B cell (primary cell): Measurements from ENCODE around the gene CCDC60. TPM values are rescaled to one million over a fixed set of nuclear protein-coding genes. Genes with fewer than 3 reads are reported as not detected.

ENCODE experiments used
- ATAC-seq: fragments of 200-7000 bp; cut with Tn5 transposase; one replicate; pipeline ENCODE4 v1.10.0; 2021; ENCODE audit warnings: low read depth, mild to moderate bottlenecking, moderate number of reproducible peaks, moderate library complexity
- CTCF ChIA-PET: fragments of 350-600 bp; sonication (Branson Sonifier 250); formaldehyde crosslinking; loops from one replicate; lab custom pipeline; 2021; ENCODE audit warnings: antibody characterized with exemption, inconsistent platforms; lab: Charles Lee
- POLR2A ChIA-PET: fragments of 350-600 bp; sonication (Branson Sonifier 250); formaldehyde crosslinking; loops from one replicate; lab custom pipeline; 2021; ENCODE audit warnings: antibody characterized with exemption; lab: Charles Lee
- DNase-seq: peaks from one replicate; pipeline ENCODE4 v3.0.0; 2013
- H2AFZ ChIP-seq: 2 replicates; pipeline ENCODE4 v1.6.1; 2012; ENCODE audit warnings: mild to moderate bottlenecking, low read depth, low read length; ENCODE audit not compliant: insufficient read depth, poor library complexity, severe bottlenecking
- H3K27ac ChIP-seq, 2 donors: 1 replicate in 1 of 2; 2 replicates in 1 of 2; pipeline ENCODE4 v1.5.1; 2012 to 2013; ENCODE audit warnings: low read length in 2 of 2, mild to moderate bottlenecking in 2 of 2, moderate library complexity in 1 of 2
- H3K27me3 ChIP-seq, 4 experiments: fragments of 200-600 bp in 1 of 4; sonication (generic) in 1 of 4; replicated peaks in 1 of 4; 1 replicate in 2 of 4; 2 replicates in 2 of 4; pipeline versions ENCODE4 v1.6.1 to v1.7.0; 2013 to 2016; ENCODE audit warnings: low read length in 3 of 4, mild to moderate bottlenecking in 2 of 4, mixed read lengths in 1 of 4, moderate library complexity in 1 of 4; ENCODE audit not compliant: insufficient read depth in 4 of 4, control insufficient read depth in 3 of 4; ENCODE audit errors: control extremely low read depth in 1 of 4
- H3K36me3 ChIP-seq, 2 experiments: replicated peaks in 1 of 2; 1 replicate in 1 of 2; 2 replicates in 1 of 2; pipeline versions ENCODE4 v1.6.1 to v1.7.1; 2013; ENCODE audit warnings: low read length in 1 of 2; ENCODE audit not compliant: insufficient read depth in 2 of 2, control insufficient read depth in 1 of 2; ENCODE audit errors: control extremely low read depth in 1 of 2, extremely low read depth in 1 of 2
- H3K4me1 ChIP-seq, 2 donors: fragments of 200-600 bp in 1 of 2; sonication (generic) in 1 of 2; 1 replicate in 1 of 2; 2 replicates in 1 of 2; pipeline versions ENCODE4 v1.5.1 to v1.6.1; 2013 to 2017; ENCODE audit warnings: low read length in 2 of 2; ENCODE audit not compliant: control insufficient read depth in 2 of 2, insufficient read depth in 2 of 2
- H3K4me2 ChIP-seq: replicated peaks from 2 replicates; pipeline ENCODE3; 2012; ENCODE audit warnings: mild to moderate bottlenecking, low read depth, low read length; ENCODE audit not compliant: poor library complexity, severe bottlenecking
- H3K4me3 ChIP-seq, 5 experiments: fragments of 200-600 bp in 1 of 5; sonication (generic) in 1 of 5; 1 replicate in 3 of 5; 2 replicates in 2 of 5; pipeline versions ENCODE4 v1.5.1 to v1.7.0; 2011 to 2016; ENCODE audit warnings: low read length in 4 of 5, mild to moderate bottlenecking in 4 of 5, low read depth in 2 of 5, control low read depth in 1 of 5, moderate library complexity in 1 of 5; ENCODE audit not compliant: insufficient read depth in 1 of 5; ENCODE audit errors: control extremely low read depth in 1 of 5, extremely low read depth in 1 of 5
- H3K79me2 ChIP-seq: fragments of 200-600 bp; sonication (generic); one replicate; pipeline ENCODE4 v1.6.0; 2016; ENCODE audit warnings: low read length; ENCODE audit not compliant: control insufficient read depth, insufficient read depth
- H3K9ac ChIP-seq: fragments of 200-600 bp; sonication (generic); 2 replicates; pipeline ENCODE4 v1.6.1; 2017; ENCODE audit warnings: mild to moderate bottlenecking, low read length, moderate library complexity
- H3K9me3 ChIP-seq, 3 donors: one replicate each; pipeline versions ENCODE4 v1.6.1 to v1.7.1; 2013; ENCODE audit warnings: low read length in 2 of 3; ENCODE audit not compliant: control insufficient read depth in 2 of 3, insufficient read depth in 1 of 3; ENCODE audit errors: control extremely low read depth in 1 of 3
- H4K20me1 ChIP-seq: 2 replicates; pipeline ENCODE4 v1.6.0; 2012; ENCODE audit warnings: mild to moderate bottlenecking, low read length; ENCODE audit not compliant: insufficient read depth, control insufficient read depth, poor library complexity, severe bottlenecking
- H3K27ac Mint-ChIP-seq: one replicate; pipeline ENCODE4 v1.8.0; 2021; ENCODE audit warnings: mixed read lengths
- H3K27me3 Mint-ChIP-seq: one replicate; pipeline ENCODE4 v1.8.0; 2021; ENCODE audit warnings: mixed read lengths
- H3K4me1 Mint-ChIP-seq: one replicate; pipeline ENCODE4 v1.8.0; 2021; ENCODE audit warnings: mixed read lengths
- H3K4me3 Mint-ChIP-seq: one replicate; pipeline ENCODE4 v1.8.0; 2021; ENCODE audit warnings: mixed read lengths
- H3K9me3 Mint-ChIP-seq: one replicate; pipeline ENCODE4 v1.8.0; 2022; ENCODE audit warnings: mixed read lengths; ENCODE audit not compliant: insufficient read depth
- CTCF ChIP-seq: fragments of 200-600 bp; IDR thresholded peaks from one replicate; pipeline ENCODE4 v1.8.0; 2022; ENCODE audit warnings: antibody characterized with exemption, mild to moderate bottlenecking
- EZH2 ChIP-seq: IDR thresholded peaks from 2 replicates; pipeline ENCODE4 v1.6.1; 2012; ENCODE audit warnings: borderline replicate concordance, low read depth, mild to moderate bottlenecking, moderate library complexity, low read length; ENCODE audit not compliant: insufficient read depth, poor library complexity, severe bottlenecking
- WGBS: methylation state at CpG from one replicate; pipeline ENCODE4 v1.1.5; 2013; ENCODE audit warnings: missing lambda C conversion rate; ENCODE audit not compliant: insufficient coverage; 5-methylcytosine and 5-hydroxymethylcytosine counted together
- intact Hi-C: fragments of 100-400 bp; cut with micrococcal nuclease; formaldehyde crosslinking; loops from one replicate; pipeline ENCODE4 v1.10.0; 2022
- polyA plus RNA-seq: library from polyadenylated mRNA; depleted of rRNA; stranded (reverse); fragments of >200 nt; gene quantifications from 2 replicates; pipeline ENCODE4 v1.2.3, GENCODE V29; 2012
- total RNA-seq, 2 donors: library from RNA; stranded (reverse); fragments of 120-200 nt in 1 of 2; gene quantifications; 1 replicate in 1 of 2; 2 replicates in 1 of 2; pipeline versions ENCODE4 v1.2.3 to v1.2.4, GENCODE V29; 2013 to 2022

The CCDC60 gene
- total and polyA plus RNA-seq, 2 donors (not counting 1 experiment from before 2014, with no cell fraction given) = not detected

GRCh38 chr12:119500209-119500608 lies 165.7 kb downstream of the CCDC60 start:
- Mint-ChIP-seq H3K27ac (no peak overlapping the region), H3K27me3 (peaks cover 20% of the 10 kb centered on the region), H3K4me3 (no peak overlapping the region), H3K9me3 (no peaks in the 10 kb centered on the region), H3K4me1 (no peaks in the 10 kb centered on the region)
- ATAC-seq (no peak), DNase-seq (no peak)
- Histone ChIP-seq H3K27me3 (peaks cover 0 to 2% (median under 1%) of the 10 kb centered on the region in 4 experiments), H3K4me3 (no peak overlapping the region), H3K27ac (no peak overlapping the region), H4K20me1 (no peaks in the 10 kb centered on the region), H2AFZ (no peak overlapping the region), H3K4me1 (no peaks in the 10 kb centered on the region), H3K36me3 (no peaks in the 10 kb centered on the region), H3K79me2 (no peaks in the 10 kb centered on the region), H3K4me2 (no peak overlapping the region), H3K9me3 (no peaks in the 10 kb centered on the region), H3K9ac (no peak overlapping the region)
- ChIA-PET CTCF (no interaction called here), POLR2A (no interaction called here)
- intact Hi-C loops = no loop called here
- 58% methylated on average over 2 of the region's 4 CpGs for WGBS
- TF ChIP-seq CTCF (no peak), EZH2 (no peak)

GRCh38 chr12:119501052-119501451 lies 166.5 kb downstream of the CCDC60 start:
- H3K9me3 ChIP-seq = no peaks in the 10 kb centered on the region
- DNase-seq (no peak), ATAC-seq (no peak)
- H3K27ac Mint-ChIP-seq = no peak overlapping the region
- no peaks in the 10 kb centered on the region for H3K79me2 ChIP-seq
- no peak overlapping the region for H2AFZ ChIP-seq
- no peaks in the 10 kb centered on the region for H4K20me1 ChIP-seq
- H3K4me3 Mint-ChIP-seq = no peak overlapping the region
- no peak overlapping the region for H3K27ac ChIP-seq
- intact Hi-C loops = no loop called here
- no peak overlapping the region for H3K9ac ChIP-seq
- H3K27me3 ChIP-seq = peaks cover 0 to 2% (median 0%) of the 10 kb centered on the region in 4 experiments
- H3K4me3 ChIP-seq = no peak overlapping the region
- WGBS = no CpG with 5 or more reads among the region's 2 CpGs
- no peaks in the 10 kb centered on the region for H3K9me3 Mint-ChIP-seq
- peaks cover 17% of the 10 kb centered on the region for H3K27me3 Mint-ChIP-seq
- H3K4me2 ChIP-seq = no peak overlapping the region
- no peaks in the 10 kb centered on the region for H3K4me1 Mint-ChIP-seq
- no peaks in the 10 kb centered on the region for H3K36me3 ChIP-seq
- POLR2A ChIA-PET = no interaction called here
- CTCF ChIA-PET = no interaction called here
- no peaks in the 10 kb centered on the region for H3K4me1 ChIP-seq
- no peak for TF ChIP-seq CTCF
- no peak for TF ChIP-seq EZH2
